Globus pallidus (tissue), 1 donor: ENCODE data around the gene AFAP1.
"Not testable (repeated sequence)": the region's sequence is repeated elsewhere in the genome, so short reads cannot be mapped to it uniquely, and the experiment has no call there.

Experiments used
- DNase-seq: peaks from one replicate; pipeline ENCODE4 v3.0.0-alpha.2; 2015; ENCODE audit warnings: low spot score

The AFAP1 gene

GRCh38 chr4:7944599-7945220, 5.0 kb upstream of the AFAP1 start:
- DNase-seq: no peak

DNA sequence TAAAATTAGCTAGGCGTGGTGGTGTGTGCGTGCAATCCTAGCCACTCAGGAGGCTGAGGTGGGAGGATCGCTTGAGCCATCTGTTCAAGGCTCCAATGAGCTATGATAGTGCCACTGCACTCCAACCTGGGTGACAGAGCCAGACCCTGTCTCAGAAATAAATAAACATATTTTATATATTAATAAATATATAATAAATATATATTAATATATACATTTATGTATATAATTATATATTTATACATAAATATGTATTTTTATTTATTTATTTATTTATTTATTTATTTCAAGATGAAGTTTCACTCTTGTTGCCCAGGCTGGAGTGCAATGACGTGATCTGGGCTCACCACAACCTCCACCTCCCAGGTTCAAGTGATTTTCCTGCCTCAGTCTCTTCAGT, 4.0 kb upstream of the AFAP1 start:
- not testable (repeated sequence) for DNase-seq

- DNase-seq: no peak
These were observed 3.5 kb upstream of the AFAP1 start for GRCh38 chr4:7943211-7943610.

- no peak for DNase-seq
These were observed 2.4 kb upstream of the AFAP1 start for GRCh38 chr4:7941965-7942496.

DNA sequence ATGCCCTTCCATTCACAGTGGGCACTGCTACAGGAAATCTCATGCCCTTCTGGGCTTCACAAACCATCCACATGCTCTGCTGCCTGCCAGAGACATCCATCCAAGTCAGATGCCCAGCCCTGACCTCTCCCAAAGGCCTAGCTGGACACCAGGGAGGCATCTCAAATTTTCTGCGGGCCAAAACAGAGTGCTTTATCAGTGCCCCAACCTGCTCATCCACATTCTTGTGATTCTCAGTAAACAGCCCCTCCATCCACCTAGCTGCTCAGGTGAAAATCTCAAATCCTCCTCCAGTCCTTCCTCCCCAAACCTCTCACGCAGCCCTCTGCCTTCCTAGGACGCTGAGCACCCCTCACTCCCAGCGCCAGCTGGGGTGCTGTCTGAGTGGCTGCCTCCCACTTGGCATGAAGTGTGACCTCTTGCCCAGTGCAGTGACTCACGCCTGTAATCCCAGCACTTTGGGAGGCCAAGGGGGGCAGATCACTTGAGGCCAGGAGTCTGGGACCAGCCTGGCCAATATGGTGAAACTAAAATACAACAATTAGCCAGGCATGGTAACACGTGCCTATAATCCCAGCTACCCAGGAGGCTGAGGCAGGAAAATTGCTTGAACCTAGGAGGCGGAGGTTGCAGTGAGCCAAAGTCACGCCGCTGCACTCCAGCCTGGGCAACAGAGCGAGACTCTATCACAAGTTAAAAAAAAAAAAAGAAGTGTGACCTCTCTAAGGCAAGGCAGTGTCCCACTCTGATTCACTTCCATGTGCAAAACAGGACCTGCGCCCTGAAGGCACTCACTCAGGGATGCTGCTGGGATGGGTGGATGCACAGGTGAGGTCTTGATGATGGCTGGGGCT, 1.7 kb upstream of the AFAP1 start:
- no peak for DNase-seq

DNA sequence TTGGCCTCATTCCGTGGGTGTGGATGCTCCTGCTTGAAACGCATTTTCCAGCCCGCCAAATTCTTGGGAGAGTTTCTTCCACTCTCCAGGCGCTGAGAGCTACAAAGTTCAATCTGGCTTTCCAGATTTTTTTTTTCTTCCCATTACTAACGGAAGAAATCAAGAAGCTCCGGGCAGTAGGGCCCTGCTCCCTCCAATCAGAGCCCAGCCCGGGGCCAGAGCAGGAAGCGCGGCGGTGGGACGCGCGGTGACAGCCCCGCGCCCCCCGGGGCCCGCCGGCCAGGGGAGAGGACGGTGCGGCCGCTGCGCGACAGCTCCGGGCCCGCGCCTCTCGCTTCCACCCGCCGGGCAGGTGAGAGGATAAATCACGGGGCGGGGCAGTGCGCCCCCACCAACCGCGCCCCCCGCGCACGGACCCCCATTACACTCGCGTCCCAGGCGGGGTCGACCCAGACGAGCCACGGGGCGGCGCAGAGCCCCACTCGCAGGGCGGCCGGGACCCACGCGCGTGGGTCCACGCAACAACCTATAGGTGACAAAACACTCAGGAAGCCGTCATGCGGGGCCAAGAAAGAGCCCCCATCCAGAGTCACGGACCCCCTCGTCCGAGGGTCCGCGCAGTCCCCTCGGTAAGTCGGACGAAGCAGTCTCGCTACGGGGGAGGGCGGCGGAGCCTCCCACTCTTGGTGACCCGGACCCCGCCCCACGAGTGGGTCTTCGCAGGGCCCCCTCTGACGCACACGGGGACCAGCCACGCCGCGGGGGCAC, 868 bp downstream of the AFAP1 start:
- no peak for DNase-seq

- no peak for DNase-seq
These were observed 1.4 kb downstream of the AFAP1 start for GRCh38 chr4:7938266-7938608.

DNA sequence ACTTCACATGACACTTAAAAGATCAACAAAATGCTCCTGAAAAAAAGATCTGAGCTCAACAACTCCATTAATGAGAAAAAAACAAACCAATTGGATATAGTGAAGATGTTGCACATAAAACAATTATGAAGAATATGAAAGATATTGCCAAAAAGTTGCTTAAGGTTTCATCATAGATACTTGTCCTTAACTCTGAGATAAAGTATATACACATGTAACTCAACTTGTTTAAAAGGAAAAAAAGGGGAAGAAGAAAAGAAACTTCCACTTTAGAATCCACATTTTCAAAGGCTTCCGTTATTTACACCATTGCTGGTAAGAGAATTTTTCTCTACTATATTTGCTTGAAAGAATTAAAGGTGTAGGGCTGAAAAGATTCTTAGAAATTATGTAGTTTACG, 2.7 kb downstream of the AFAP1 start:
- DNase-seq: no peak

- no peak for DNase-seq
These were observed 5.8 kb downstream of the AFAP1 start for GRCh38 chr4:7933651-7934510.

DNA sequence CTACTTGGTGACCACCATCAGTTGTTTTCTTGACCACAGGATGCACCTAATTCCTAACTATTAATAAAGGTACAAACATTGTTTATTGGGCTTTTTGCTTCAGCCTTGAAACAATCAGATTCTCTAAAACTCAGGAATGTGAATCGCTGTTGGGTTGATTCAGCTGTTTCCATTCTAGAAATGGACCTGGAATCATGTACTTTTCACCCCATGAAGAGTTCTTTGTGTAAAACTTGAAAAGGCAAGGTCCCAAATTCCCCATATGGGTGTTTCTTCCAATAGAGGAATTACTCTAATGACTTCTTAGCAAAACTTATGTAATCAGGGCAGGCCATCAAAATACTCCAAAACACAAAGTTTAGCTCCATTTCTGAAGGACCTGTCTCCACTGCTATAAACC, 7.4 kb downstream of the AFAP1 start:
- no peak for DNase-seq

- DNase-seq: no peak
These were observed 10.3 kb downstream of the AFAP1 start for GRCh38 chr4:7929118-7929951.

DNA sequence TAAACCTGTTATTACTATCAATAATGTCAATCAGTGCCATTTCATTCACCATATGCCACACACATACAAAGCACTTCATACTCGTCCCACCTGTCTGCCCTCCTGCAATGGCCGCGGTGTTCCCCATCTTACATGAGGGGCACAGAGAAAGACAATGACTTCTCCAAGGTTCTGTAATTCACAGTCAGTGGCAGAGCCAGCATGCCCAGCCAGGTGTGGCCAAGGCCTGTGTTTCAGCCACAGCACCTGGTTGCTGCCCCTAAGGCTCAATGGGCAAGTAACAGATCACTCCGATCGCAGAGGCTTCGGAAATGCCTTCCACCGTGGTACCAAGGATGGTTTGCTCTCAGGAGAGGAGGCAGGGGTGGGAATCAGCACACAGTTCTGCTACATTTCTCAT, 10.9 kb downstream of the AFAP1 start:
- DNase-seq: no peak

DNA sequence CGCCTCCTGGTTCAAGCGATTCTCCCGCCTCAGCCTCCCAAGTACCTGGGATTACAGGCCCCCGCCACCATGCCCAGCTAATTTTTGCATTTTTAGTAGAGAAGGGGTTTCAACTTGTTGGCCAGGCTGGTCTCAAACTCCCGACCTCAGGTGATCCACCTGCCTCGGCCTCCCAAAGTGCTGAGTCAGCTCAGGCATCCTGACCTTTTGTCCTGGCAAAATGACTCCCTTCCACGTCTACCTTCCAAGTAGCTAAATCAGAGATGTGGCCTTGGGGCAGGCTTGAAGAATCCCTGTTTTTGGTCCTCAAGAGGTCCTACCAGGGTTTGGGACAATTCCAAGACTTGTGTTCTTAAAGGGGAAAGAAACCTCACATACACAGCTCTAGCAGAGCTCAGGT, 12.8 kb downstream of the AFAP1 start:
- no peak for DNase-seq

DNA sequence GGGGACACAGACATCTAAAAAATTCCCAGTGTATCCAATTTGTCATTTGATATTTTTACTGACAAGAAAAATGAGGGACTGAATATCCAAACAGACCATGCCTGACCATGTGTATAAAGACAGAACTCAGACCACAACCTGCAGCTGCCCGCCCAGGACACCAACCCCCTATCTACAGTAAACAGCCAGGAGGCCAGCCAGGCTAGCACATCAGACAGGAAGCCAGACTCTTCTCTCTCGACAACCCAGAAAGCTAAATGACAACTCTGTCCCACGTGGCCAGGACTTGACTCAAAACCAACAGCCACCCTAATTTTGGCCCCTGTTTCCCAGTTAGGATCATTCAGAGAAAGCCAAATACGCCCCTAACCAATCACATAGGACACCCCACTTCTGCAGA, 15.1 kb downstream of the AFAP1 start:
- no peak for DNase-seq

GRCh38 chr4:7924163-7924562, 15.5 kb downstream of the AFAP1 start:
- DNase-seq: no peak

- DNase-seq: no peak
These were observed 17.2 kb downstream of the AFAP1 start for GRCh38 chr4:7922466-7922865.

DNA sequence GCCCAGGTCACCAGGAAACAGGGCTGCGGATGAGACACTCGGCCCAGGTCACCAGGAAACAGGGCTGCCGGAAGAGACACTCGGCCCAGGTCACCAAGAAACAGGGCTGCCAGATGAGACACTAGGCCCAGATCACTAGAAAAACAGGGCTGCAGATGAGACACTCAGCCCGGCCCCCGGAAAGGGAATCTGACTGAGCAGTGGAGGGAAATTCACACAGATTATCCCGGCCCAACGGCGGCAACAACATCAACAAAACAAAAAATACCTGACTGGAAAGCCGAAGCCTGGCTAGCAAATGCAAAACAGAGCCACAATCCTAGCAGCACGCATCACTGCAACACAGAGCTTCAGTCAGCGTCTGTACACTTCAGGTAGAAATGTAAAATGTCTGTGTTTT, 20.7 kb downstream of the AFAP1 start:
- DNase-seq: no peak

GRCh38 chr4:7918187-7918586, 21.5 kb downstream of the AFAP1 start:
- not testable (repeated sequence) for DNase-seq

GRCh38 chr4:7917669-7918068, 22.0 kb downstream of the AFAP1 start:
- no peak for DNase-seq

DNA sequence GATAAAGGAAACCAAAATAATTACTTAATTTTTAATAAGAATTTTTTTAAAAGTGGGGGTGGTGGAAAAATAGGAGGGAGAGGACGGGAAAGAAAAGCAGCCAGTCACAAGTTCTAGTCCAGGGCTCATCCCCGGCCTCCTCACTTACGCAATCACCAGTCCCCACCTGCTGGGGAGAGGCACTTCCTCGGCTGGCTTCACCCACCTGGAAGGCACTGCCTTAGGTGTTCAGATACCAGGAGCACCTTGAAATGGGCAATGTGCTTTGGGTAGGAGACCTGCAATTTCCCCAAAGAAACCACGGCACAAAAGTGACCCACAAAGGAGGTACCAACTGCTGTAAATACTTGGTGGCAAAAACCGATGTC, 23.8 kb downstream of the AFAP1 start:
- DNase-seq: no peak

DNA sequence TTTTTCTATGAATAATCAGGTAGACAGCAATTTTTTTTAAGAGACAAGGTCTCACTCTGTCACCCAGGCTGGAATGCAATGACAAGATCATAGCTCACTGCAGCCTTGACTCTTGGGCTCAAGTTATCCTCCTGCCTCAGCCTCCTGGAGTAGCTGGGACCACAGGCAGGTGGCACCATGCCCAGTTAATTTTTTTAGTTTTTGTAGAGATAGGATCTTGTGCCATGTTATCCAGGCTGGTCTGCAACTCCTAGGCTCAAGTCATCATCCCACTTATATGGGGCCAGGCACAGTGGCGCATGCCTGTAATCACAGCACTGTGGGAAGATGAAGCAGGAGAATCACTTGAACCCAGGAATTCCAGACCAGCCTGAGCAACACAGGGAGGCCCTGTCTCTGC, 26.8 kb downstream of the AFAP1 start:
- DNase-seq: no peak
